Measurements from ENCODE around the gene USP2. TPM values are rescaled to one million over a fixed set of nuclear protein-coding genes. Genes with fewer than 3 reads are reported as not detected.

Gene USP2
- polyA plus RNA-seq, 3 donors = 0.36 TPM; not detected in 2

DNA sequence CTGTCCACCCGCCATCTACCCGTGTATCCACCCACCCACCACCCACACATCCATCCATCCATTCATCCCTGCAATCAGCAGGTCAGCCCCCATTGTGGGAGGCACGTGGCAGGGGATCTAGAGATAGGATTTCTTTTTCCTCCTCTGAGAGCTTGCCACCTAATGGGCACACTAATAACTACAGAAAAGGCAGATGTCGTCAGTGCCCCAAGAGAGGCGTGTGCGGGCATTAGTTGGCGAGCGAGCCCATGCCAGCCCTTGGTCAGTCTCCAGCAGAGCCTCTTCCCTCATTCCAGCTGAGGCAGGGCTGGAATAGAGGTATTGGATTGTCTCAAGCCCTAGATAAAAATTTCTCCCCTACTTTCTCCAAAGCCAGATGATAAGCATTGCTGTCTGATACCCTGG is 9.7 kb downstream of the USP2 start:
- H3K27me3 Mint-ChIP-seq (ENCODE audit: low read depth in 3 of 3) = peaks cover 8 to 14% (median 10%) of the 10 kb centered on the region in 3 donors
- no peak overlapping the region for H3K4me3 Mint-ChIP-seq
- H3K36me3 ChIP-seq (replicated peaks in 1 of 2; ENCODE audit: control insufficient read depth in 1 of 2, insufficient read depth in 2 of 2, low read length in 2 of 2) = no peaks in the 10 kb centered on the region
- H4K20me1 ChIP-seq (ENCODE audit: insufficient read depth, low read length) = no peaks in the 10 kb centered on the region
- no peak overlapping the region for H3K4me3 ChIP-seq (replicated peaks in 1 of 3; ENCODE audit: low read depth in 2 of 3, low read length in 3 of 3)
- H3K27me3 ChIP-seq (ENCODE audit: control insufficient read depth in 2 of 2, insufficient read depth in 2 of 2, low read length in 2 of 2) = no peaks in the 10 kb centered on the region
- H3K79me2 ChIP-seq (ENCODE audit: insufficient read depth, low read length) = no peaks in the 10 kb centered on the region
- WGBS (ENCODE audit: insufficient coverage) = 33% methylated on average over 1 of the region's 8 CpGs
- H3K27ac ChIP-seq (ENCODE audit: low read depth in 1 of 2, low read length in 2 of 2) = no peak overlapping the region
- TF ChIP-seq, protein P1, sequence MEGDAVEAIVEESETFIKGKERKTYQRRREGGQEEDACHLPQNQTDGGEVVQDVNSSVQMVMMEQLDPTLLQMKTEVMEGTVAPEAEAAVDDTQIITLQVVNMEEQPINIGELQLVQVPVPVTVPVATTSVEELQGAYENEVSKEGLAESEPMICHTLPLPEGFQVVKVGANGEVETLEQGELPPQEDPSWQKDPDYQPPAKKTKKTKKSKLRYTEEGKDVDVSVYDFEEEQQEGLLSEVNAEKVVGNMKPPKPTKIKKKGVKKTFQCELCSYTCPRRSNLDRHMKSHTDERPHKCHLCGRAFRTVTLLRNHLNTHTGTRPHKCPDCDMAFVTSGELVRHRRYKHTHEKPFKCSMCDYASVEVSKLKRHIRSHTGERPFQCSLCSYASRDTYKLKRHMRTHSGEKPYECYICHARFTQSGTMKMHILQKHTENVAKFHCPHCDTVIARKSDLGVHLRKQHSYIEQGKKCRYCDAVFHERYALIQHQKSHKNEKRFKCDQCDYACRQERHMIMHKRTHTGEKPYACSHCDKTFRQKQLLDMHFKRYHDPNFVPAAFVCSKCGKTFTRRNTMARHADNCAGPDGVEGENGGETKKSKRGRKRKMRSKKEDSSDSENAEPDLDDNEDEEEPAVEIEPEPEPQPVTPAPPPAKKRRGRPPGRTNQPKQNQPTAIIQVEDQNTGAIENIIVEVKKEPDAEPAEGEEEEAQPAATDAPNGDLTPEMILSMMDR (IDR thresholded peaks at IDR 0.05) = peak; percentile 5
- no peak for DNase-seq
- no peak overlapping the region for H3K4me2 ChIP-seq (replicated peaks; ENCODE audit: extremely low read depth, low read length, poor library complexity, severe bottlenecking)
- no peaks in the 10 kb centered on the region for H3K9me3 ChIP-seq (replicated peaks in 1 of 2; ENCODE audit: control insufficient read depth in 1 of 2, insufficient read depth in 1 of 2, low read length in 2 of 2)
- no peaks in the 10 kb centered on the region for H3K4me1 ChIP-seq (ENCODE audit: control insufficient read depth in 1 of 2, insufficient read depth in 2 of 2, low read length in 2 of 2)
- intact Hi-C loops (cut with micrococcal nuclease) = no loop called here
- H3K9me3 Mint-ChIP-seq = no peaks in the 10 kb centered on the region
- H3K9ac ChIP-seq (ENCODE audit: insufficient read depth, low read length, poor library complexity, severe bottlenecking) = no peak overlapping the region
- H3K27ac Mint-ChIP-seq = no peak overlapping the region
- H3K36me3 Mint-ChIP-seq = no peaks in the 10 kb centered on the region
- H3K4me1 Mint-ChIP-seq = no peaks in the 10 kb centered on the region
- H2AFZ ChIP-seq (ENCODE audit: insufficient read depth, low read depth, low read length, poor library complexity, severe bottlenecking) = no peak overlapping the region

DNA sequence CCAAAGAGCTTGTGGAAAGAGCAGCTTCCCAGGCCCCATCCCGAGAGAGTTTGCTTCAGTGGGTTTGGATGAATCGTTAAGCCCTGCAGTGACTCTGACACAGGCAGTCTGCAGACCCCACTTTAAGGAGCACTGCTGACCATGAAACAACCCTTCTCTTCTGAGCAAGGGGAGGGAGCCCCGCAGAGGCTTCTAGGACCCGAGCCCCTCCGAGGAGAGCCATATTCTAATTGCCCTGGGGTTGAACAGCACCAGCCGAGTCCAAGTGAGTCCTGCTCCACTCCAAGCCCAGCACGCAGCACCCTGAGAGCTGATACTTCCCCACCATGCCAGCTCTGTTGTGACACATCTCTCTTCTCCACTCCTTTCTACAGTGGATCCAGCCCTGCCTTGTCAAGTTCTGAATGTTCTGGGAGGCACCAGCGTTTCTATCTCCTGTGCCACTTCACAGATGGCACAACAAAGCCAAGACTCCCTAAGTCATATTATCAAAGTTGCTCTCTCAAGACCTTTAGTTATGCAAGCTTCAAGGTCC is 10.4 kb downstream of the USP2 start:
- Mint-ChIP-seq H3K27ac (no peak overlapping the region), H3K4me1 (no peaks in the 10 kb centered on the region), H3K9me3 (no peaks in the 10 kb centered on the region), H3K36me3 (no peaks in the 10 kb centered on the region), H3K4me3 (no peak overlapping the region), H3K27me3 (ENCODE audit: low read depth in 3 of 3) (peaks cover 10 to 14% (median 13%) of the 10 kb centered on the region in 3 donors)
- WGBS (ENCODE audit: insufficient coverage) = 88% methylated on average over 8 of the region's 8 CpGs
- TF ChIP-seq, protein P1 (IDR thresholded peaks at IDR 0.05) = no peak
- Histone ChIP-seq H4K20me1 (ENCODE audit: insufficient read depth, low read length) (no peaks in the 10 kb centered on the region), H3K36me3 (replicated peaks in 1 of 2; ENCODE audit: control insufficient read depth in 1 of 2, insufficient read depth in 2 of 2, low read length in 2 of 2) (no peaks in the 10 kb centered on the region), H3K4me2 (replicated peaks; ENCODE audit: extremely low read depth, low read length, poor library complexity, severe bottlenecking) (no peak overlapping the region), H3K79me2 (ENCODE audit: insufficient read depth, low read length) (no peaks in the 10 kb centered on the region), H3K4me1 (ENCODE audit: control insufficient read depth in 1 of 2, insufficient read depth in 2 of 2, low read length in 2 of 2) (no peaks in the 10 kb centered on the region), H2AFZ (ENCODE audit: insufficient read depth, low read depth, low read length, poor library complexity, severe bottlenecking) (no peak overlapping the region), H3K4me3 (replicated peaks in 1 of 3; ENCODE audit: low read depth in 2 of 3, low read length in 3 of 3) (no peak overlapping the region), H3K9ac (ENCODE audit: insufficient read depth, low read length, poor library complexity, severe bottlenecking) (no peak overlapping the region), H3K9me3 (replicated peaks in 1 of 2; ENCODE audit: control insufficient read depth in 1 of 2, insufficient read depth in 1 of 2, low read length in 2 of 2) (no peaks in the 10 kb centered on the region), H3K27me3 (ENCODE audit: control insufficient read depth in 2 of 2, insufficient read depth in 2 of 2, low read length in 2 of 2) (no peaks in the 10 kb centered on the region), H3K27ac (ENCODE audit: low read depth in 1 of 2, low read length in 2 of 2) (no peak overlapping the region)
- DNase-seq = no peak
- intact Hi-C loops (cut with micrococcal nuclease) = no loop called here

Measured in CD14-positive monocyte (primary cell).